Neural crest cell (in vitro differentiated cells): ENCODE measurements around the gene PKN2. TPM values are rescaled to one million over a fixed set of nuclear protein-coding genes. Genes with fewer than 3 reads are reported as not detected.

Source experiments
- DNase-seq: peaks from one replicate; pipeline ENCODE4 v3.0.0; 2021; ENCODE audit warnings: low read depth, mixed read lengths, low spot score
- H3K27ac Mint-ChIP-seq: one replicate; pipeline ENCODE4 v1.8.0; 2021; ENCODE audit warnings: mild to moderate bottlenecking, mixed read lengths; ENCODE audit not compliant: unreplicated experiment
- H3K27me3 Mint-ChIP-seq: 2 replicates; pipeline ENCODE4 v1.8.0; 2021; ENCODE audit warnings: low read depth, mild to moderate bottlenecking, mixed read lengths
- H3K36me3 Mint-ChIP-seq: 2 replicates; pipeline ENCODE4 v1.8.0; 2021; ENCODE audit warnings: low read depth, mild to moderate bottlenecking, mixed read lengths
- H3K4me1 Mint-ChIP-seq: 2 replicates; pipeline ENCODE4 v1.8.0; 2021; ENCODE audit warnings: mixed read lengths
- H3K4me3 Mint-ChIP-seq: one replicate; pipeline ENCODE4 v1.8.0; 2021; ENCODE audit warnings: mild to moderate bottlenecking, mixed read lengths
- H3K9me3 Mint-ChIP-seq: 2 replicates; pipeline ENCODE4 v1.8.0; 2021; ENCODE audit warnings: mixed read lengths
- CTCF ChIP-seq: fragments of 200-600 bp; sonication (generic); conservative IDR thresholded peaks from 2 replicates; pipeline ENCODE4 v1.5.0; 2021; ENCODE audit warnings: antibody characterized with exemption, mild to moderate bottlenecking
- total RNA-seq: library from RNA; stranded (reverse); gene quantifications from 2 replicates; pipeline ENCODE4 v1.2.1, GENCODE V29; 2021

The PKN2 gene
- total RNA-seq, 1 donor from 2014 or later, result 45.8 TPM

- Mint-ChIP-seq H3K27me3 (no peaks in the 10 kb centered on the region), H3K4me1 (peaks cover 11% of the 10 kb centered on the region)
- TF ChIP-seq CTCF, result no peak
Measured at GRCh38 chr1:88740784-88741183, 56.7 kb downstream of the PKN2 start.

GRCh38 chr1:88741413-88741812 lies 57.3 kb downstream of the PKN2 start:
- no peaks in the 10 kb centered on the region for H3K27me3 Mint-ChIP-seq
- DNase-seq, result no peak
- H3K4me3 Mint-ChIP-seq, result no peak overlapping the region
- no peak for TF ChIP-seq CTCF
- peaks cover 11% of the 10 kb centered on the region for H3K4me1 Mint-ChIP-seq
- no peak overlapping the region for H3K27ac Mint-ChIP-seq
- H3K36me3 Mint-ChIP-seq, result peaks cover 23% of the 10 kb centered on the region
- H3K9me3 Mint-ChIP-seq, result no peaks in the 10 kb centered on the region

More at GRCh38 chr1:88740784-88741183, 56.7 kb downstream of the PKN2 start:
- H3K36me3 Mint-ChIP-seq, result peaks cover 28% of the 10 kb centered on the region
- H3K4me3 Mint-ChIP-seq, result no peak overlapping the region
- H3K27ac Mint-ChIP-seq, result peak overlapping the region; percentile 9
- no peak for DNase-seq
- H3K9me3 Mint-ChIP-seq, result peaks cover 2% of the 10 kb centered on the region

- Mint-ChIP-seq H3K9me3 (peaks cover 3% of the 10 kb centered on the region), H3K27me3 (no peaks in the 10 kb centered on the region), H3K4me3 (no peak overlapping the region), H3K27ac (no peak overlapping the region), H3K36me3 (peaks cover 22% of the 10 kb centered on the region), H3K4me1 (peaks cover 11% of the 10 kb centered on the region)
- DNase-seq, result no peak
- no peak for TF ChIP-seq CTCF
Measured at GRCh38 chr1:88742531-88742930, 58.5 kb downstream of the PKN2 start.

DNA sequence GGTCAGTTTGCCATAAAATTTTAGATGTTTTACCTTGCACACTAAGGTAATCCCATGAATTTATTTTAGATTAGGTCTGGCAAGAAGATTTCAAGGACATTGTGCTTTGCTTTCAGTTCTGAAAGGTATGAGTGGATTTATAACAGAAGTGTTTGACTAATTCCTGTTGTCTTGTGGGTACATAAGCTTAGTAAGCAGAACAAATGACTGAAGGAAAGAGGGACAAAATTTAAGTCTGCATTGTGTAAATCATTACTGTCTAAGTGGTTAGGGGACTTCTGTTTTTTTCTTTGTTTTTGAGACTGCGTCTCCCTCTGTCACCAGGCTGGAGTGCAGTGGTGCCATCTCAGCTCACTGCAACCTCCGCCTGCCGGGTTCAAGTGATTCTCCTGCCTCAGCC lies 60.1 kb downstream of the PKN2 start:
- Mint-ChIP-seq H3K9me3 (peaks cover 3% of the 10 kb centered on the region), H3K36me3 (peaks cover 19% of the 10 kb centered on the region), H3K27me3 (no peaks in the 10 kb centered on the region), H3K4me1 (no peaks in the 10 kb centered on the region), H3K4me3 (no peak overlapping the region), H3K27ac (no peak overlapping the region)
- no peak for DNase-seq
- TF ChIP-seq CTCF, result no peak

DNA sequence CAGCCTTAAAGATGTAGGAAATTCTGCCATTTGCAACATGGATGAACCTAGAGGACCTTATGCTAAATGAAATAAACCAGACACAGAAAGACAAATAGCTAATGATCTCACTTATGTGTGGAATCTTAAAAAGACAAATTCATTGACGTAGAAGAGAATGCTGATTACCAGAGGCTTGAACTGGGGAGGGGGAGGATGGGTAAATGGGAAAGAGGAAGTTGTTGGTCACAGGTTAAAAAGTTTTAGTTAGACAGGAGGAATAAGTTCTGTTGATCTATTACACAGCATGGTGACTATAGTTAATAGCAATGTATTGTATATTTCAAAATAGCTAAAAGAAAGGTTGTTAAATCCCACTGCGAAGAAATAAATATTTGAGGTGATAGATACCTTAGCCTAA lies 62.8 kb downstream of the PKN2 start:
- H3K27ac Mint-ChIP-seq, result peak overlapping the region; percentile 68
- H3K27me3 Mint-ChIP-seq, result no peaks in the 10 kb centered on the region
- peaks cover 3% of the 10 kb centered on the region for H3K9me3 Mint-ChIP-seq
- no peak for DNase-seq
- H3K36me3 Mint-ChIP-seq, result peaks cover 21% of the 10 kb centered on the region
- TF ChIP-seq CTCF, result no peak
- no peaks in the 10 kb centered on the region for H3K4me1 Mint-ChIP-seq
- H3K4me3 Mint-ChIP-seq, result no peak overlapping the region

- Mint-ChIP-seq H3K4me1 (no peaks in the 10 kb centered on the region), H3K9me3 (peaks cover 2% of the 10 kb centered on the region), H3K36me3 (peaks cover 15% of the 10 kb centered on the region), H3K27me3 (no peaks in the 10 kb centered on the region), H3K4me3 (no peak overlapping the region), H3K27ac (no peak overlapping the region)
- no peak for TF ChIP-seq CTCF
- no peak for DNase-seq
Measured at GRCh38 chr1:88751714-88752113, 67.6 kb downstream of the PKN2 start.
